ENCODE measurements around the gene VWA3A.
"Not testable (repeated sequence)": the region's sequence is repeated elsewhere in the genome, so short reads cannot be mapped to it uniquely, and the experiment has no call there.

The VWA3A gene, protein sequence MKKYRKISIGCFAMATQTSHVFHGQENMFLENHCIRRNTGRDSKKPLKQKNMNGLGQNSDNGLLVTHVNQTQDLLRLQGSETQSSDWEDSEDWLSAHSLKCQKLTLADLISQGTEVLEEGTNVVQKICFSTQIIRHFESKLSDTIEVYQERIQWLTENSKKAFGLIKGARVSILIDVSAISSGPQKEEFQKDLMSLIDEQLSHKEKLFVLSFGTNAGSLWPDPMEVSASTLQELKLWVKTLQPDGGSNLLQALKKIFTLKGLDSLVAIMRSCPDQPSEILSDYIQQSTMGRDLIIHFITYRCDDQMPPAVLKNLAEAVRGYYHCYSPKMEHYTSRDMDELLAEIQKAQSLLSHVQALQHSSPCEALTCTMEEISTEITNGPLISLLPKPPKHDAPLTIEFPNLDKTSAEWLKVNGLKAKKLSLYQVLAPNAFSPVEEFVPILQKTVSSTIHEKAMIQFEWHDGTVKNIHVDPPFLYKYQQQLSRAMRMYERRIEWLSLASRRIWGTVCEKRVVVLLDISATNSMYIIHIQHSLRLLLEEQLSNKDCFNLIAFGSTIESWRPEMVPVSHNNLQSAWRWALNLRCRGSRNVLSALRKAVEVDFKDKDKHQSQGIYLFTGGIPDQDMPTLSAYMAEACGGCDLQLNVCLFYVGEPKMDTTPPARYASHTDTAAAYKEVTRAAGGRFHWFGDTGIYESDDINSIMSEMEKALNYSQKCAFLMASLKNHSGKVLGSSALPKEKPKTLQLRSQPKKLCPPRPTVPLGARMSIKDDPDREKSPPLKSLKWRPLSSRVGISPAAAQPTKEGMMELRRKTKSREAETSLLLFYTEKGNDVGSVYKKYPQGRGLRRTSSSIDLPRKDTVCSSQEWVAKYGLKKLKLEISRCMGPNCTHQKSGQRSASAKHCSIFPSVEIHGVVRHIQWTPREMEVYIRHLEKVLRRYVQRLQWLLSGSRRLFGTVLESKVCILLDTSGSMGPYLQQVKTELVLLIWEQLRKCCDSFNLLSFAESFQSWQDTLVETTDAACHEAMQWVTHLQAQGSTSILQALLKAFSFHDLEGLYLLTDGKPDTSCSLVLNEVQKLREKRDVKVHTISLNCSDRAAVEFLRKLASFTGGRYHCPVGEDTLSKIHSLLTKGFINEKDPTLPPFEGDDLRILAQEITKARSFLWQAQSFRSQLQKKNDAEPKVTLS

GRCh38 chr16:22092143-22092933, at the start of gene VWA3A:
Gene VWA3A, plus strand, starts transcription at chr16:22092541. Its CDS starts 97 bp downstream, at chr16:22092638.
- H3K27ac ChIP-seq: no peak within 1 kb of the TSS
- no peak for DNase-seq (ENCODE audit: low read depth, low spot score)

GRCh38 chr16:22043882-22044281, 48.5 kb upstream of the VWA3A start:
- not testable (repeated sequence) for H3K27ac ChIP-seq; DNase-seq (ENCODE audit: low read depth, low spot score)

- DNase-seq (ENCODE audit: low read depth, low spot score): not testable (repeated sequence)
Measured at GRCh38 chr16:22045888-22046287, 46.5 kb upstream of the VWA3A start.

DNA sequence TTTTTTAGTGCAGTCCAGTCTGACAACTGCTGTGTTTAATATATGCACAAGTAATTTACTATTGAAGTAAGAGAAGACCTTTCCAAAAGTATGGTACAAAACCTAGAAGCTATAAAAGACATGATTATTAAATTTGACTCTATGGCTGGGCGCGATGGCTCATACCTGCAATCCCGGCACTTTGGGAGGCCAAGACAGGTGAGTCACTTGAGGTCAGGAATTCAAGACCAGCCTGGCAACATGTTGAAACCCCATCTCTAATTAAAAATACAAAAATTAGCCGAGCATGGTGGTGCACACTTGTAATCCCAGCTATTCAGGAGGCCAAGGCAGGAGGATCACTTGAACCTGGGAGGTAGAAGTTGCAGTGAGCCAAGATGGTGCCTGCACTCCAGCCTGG, 41.4 kb upstream of the VWA3A start:
- DNase-seq (ENCODE audit: low read depth, low spot score): no peak
- H3K27ac ChIP-seq: peak overlapping the region; percentile 61

More at GRCh38 chr16:22045888-22046287, 46.5 kb upstream of the VWA3A start:
- not testable (repeated sequence) for H3K27ac ChIP-seq

DNA sequence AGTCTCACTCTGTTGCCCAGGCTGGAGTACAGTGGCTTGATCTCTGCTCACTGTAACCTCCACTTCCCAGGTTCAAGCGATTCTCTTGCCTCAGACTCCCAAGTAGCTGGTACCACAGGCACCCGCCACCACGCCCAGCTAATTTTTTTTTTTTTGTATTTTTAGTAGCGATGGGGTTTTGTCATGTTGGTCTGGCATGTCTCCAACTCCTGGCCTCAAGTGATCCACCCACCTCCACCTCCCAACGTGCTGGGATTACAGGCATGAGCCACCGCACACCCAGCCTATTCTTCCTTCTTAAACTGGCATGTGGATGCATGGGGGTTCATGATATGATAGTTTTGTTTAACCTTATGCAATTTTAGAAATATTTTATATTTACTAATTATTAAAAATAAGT, 39.4 kb upstream of the VWA3A start:
- DNase-seq (ENCODE audit: low read depth, low spot score): no peak
- no peak overlapping the region for H3K27ac ChIP-seq

GRCh38 chr16:22053921-22054341, 38.4 kb upstream of the VWA3A start:
- DNase-seq (ENCODE audit: low read depth, low spot score): no peak
- H3K27ac ChIP-seq: no peak overlapping the region

DNA sequence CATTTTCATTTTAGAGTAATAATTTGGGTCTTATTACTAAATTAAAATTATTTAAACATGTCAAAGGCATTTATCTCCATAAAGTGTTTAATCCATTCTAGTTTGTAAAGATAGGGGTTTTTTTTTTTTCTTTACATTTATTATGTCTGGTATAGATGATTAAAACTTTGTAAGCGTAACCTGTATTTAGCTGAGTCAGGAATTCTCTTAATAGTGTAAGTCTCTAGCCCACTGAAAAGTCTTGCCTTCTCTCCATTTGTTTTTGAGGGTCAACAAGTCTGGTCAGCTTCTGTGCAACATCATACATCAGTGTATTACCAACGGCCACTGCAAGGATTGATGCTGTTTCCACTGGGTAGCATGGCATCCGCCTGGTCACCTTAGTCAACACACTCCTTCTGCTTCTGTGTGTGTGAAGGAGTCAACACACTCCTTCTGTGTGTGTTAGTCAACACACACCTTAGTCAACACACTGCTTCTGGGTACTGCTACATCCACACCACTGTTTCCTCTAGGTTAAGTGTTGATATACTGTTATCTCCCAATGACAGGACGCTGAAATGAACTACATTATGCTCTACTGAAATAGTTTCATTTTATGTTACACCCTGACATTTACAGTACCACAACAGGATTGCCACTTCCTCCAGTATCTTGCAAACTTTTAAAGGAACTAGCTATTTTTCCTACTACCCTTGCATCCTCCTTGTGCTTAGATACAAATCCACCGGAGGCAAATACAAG, 37.3 kb upstream of the VWA3A start:
- DNase-seq (ENCODE audit: low read depth, low spot score): no peak

DNA sequence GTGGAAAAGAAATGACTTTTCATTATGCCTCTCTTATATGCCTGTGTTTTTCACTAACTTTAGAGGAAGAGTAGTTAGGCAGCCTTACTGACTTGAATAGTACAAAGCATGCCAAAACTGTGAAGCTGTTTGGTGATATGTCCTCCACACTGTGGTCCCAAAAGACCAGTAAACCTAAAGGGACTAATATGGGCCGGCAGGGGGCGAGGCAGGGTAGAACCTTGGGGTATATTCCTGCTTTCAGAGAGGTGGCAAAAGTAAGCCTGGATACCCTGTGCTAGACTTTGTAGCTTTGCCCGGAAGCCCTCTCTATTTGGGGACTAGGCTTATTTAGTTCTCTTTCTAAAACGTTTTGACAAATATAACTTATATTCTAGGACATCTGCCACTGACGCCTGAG, 36.5 kb upstream of the VWA3A start:
- no peak overlapping the region for H3K27ac ChIP-seq
- no peak for DNase-seq (ENCODE audit: low read depth, low spot score)

More for the DNA sequence above, 37.3 kb upstream of the VWA3A start:
- H3K27ac ChIP-seq: no peak overlapping the region

GRCh38 chr16:22063888-22064467, 28.4 kb upstream of the VWA3A start:
- peak overlapping the region; percentile 91 for H3K27ac ChIP-seq
- DNase-seq (ENCODE audit: low read depth, low spot score): no peak

DNA sequence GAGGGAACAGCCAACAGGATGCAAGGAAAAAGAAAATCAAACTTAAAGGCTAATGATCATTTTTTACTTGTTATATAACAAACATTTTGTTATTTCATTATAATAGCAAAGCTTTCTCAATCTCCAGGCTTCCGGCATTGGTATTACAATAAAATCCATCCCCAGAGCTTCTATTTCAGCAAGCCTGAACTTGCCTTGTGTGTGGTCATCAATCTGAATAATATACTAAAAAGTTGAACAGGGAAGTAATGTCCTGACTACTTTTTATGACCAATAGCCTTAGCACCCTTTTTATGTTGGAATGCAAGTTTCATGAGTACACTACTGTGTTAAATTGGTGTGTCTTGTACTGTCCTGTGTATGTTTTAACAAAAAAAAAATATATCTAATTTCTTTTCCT, 27.1 kb upstream of the VWA3A start:
- DNase-seq (ENCODE audit: low read depth, low spot score): peak; percentile 56
- peak overlapping the region; percentile 91 for H3K27ac ChIP-seq

- DNase-seq (ENCODE audit: low read depth, low spot score): no peak
- H3K27ac ChIP-seq: peak overlapping the region; percentile 87
Measured at GRCh38 chr16:22070361-22071330, 21.7 kb upstream of the VWA3A start.

- H3K27ac ChIP-seq: peak overlapping the region; percentile 87
- peak; percentile 64 for DNase-seq (ENCODE audit: low read depth, low spot score)
Measured at GRCh38 chr16:22071331-22071910, 20.9 kb upstream of the VWA3A start.

DNA sequence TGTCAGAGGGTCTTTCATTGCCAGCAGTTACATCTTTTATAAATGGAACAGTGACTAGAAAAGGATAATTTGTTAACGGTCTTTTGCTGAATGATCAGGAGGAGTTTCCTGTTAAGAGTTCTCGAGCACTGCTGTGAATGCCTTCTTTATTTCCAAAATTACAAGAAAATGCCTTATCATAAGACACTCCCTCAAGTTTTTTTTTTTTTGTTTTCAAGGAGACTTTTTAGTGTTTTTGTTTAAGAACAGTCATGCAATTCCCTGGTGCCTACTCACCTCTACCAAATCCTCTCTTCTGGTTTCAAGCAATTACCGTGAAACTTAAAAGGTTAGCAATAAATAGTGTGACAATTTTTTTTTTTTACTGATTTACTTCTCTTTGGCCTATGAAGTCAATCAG, 19.0 kb upstream of the VWA3A start:
- H3K27ac ChIP-seq: peak overlapping the region; percentile 65
- no peak for DNase-seq (ENCODE audit: low read depth, low spot score)

DNA sequence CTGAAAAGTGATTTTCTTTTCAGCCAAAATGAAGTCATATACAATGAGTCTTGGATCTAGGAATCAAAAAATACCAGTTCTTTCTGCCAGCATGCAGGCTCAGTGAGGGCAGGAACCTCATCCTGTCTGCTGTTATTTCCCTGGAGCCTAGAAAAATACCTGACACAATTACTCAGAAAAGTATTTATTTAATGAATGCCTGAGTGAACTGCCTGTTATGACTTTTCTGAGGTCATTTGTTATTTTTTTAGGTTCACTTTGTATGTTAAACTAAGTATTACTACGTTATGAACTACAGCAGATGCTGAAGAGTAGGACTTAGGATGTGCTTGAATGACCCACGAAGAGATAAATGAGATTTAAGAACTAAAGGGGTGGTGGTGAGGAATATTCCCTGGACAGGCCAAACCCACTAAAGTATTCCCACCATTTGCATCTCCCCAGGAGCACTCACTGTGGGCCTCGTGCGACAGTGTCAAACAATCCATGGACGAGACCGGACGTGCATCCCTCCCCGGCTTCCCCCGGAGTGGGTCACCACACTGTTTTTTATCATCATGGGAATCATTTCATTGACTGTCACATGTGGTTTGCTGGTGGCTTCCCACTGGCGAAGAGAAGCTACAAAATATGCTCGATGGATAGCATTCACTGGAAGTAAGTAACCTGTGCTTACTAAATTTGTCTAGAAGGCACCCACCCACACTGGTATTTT, 17.1 kb upstream of the VWA3A start:
- peak overlapping the region; percentile 65 for H3K27ac ChIP-seq

GRCh38 chr16:22075776-22076175, 16.6 kb upstream of the VWA3A start:
- peak overlapping the region; percentile 65 for H3K27ac ChIP-seq
- no peak for DNase-seq (ENCODE audit: low read depth, low spot score)

More for the DNA sequence above, 17.1 kb upstream of the VWA3A start:
- no peak for DNase-seq (ENCODE audit: low read depth, low spot score)

DNA sequence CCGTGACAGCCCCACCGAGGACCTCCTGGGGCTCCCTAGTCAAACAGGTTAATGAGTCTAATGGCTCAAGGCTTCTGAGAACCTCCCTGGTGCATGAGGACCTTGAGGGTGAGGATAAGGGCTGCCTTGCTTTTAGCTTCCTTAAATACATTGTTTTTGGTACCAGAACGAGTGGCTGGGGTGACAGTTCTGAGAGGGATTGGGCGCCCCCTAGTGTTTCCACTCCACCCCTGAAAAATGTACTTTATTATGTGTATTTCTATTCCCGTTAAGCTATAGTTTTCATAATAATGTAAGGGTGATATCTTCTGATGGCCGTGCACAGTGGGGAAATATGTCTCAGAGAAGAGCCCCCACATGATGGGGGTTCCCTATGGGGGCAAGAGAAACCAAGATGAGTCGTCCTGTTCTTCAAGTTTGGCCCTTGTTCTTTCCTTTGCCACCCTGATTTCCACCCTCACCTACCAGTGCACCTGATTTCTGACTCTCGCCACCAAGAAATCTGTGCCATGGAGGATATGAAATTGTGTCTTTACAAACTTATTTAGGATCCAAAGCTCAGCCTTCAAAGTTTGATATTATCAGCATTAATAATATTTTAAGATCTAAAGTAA, 14.5 kb upstream of the VWA3A start:
- DNase-seq (ENCODE audit: low read depth, low spot score): no peak
- H3K27ac ChIP-seq: no peak overlapping the region

Measured in epithelial cell of prostate (primary cell).